ENCODE data around the gene ZNRF1. TPM values are rescaled to one million over a fixed set of nuclear protein-coding genes. Genes with fewer than 3 reads are reported as not detected.

Gene ZNRF1
- total RNA-seq, 1 donor from 2014 or later = 31.3 TPM

DNA sequence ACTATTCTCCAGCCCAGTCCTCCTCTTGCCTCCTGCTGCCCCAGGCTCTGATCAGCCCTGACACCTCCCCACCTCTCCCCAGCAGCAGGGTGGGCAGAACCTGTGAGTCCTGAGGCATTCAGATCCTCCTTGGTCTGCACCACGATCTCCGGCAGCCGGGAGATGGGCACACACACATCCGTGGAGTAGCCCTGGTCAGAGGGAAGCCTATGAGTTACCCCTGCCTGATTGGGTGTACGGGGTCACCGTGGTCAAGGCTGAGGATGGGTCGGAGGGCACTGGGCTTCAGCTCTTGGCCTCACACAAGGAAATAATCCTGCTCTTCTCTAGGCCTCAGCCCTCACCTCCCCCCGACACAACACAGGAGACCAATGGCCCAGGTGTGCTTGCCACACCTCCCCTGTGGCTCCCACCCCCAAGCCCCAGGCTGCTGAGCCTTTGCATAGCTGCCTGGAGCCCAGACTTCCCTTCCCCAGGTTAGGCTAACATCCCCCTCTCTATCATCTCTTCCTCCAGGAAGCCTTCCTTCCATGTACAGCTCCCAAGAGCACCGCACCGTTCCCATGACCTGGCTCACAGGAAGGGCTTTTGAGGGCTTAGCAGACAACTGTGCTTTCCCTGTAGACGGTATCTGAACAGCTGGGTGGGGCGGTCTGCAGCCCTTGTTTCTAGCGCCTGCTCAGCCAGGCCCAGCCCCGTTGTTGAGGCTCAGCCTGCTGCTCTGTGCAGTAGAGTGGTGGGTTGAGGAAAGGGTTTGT, 114.1 kb downstream of the ZNRF1 start:
- Histone ChIP-seq H3K27me3 (ENCODE audit: control insufficient read depth, insufficient read depth, low read length) (peaks cover 10% of the 10 kb centered on the region), H3K4me3 (ENCODE audit: low read depth, low read length) (no peak overlapping the region), H3K36me3 (ENCODE audit: control insufficient read depth, insufficient read depth, low read length) (no peaks in the 10 kb centered on the region)
- no peak for DNase-seq (ENCODE audit: low read depth)
- TF ChIP-seq, protein P1, sequence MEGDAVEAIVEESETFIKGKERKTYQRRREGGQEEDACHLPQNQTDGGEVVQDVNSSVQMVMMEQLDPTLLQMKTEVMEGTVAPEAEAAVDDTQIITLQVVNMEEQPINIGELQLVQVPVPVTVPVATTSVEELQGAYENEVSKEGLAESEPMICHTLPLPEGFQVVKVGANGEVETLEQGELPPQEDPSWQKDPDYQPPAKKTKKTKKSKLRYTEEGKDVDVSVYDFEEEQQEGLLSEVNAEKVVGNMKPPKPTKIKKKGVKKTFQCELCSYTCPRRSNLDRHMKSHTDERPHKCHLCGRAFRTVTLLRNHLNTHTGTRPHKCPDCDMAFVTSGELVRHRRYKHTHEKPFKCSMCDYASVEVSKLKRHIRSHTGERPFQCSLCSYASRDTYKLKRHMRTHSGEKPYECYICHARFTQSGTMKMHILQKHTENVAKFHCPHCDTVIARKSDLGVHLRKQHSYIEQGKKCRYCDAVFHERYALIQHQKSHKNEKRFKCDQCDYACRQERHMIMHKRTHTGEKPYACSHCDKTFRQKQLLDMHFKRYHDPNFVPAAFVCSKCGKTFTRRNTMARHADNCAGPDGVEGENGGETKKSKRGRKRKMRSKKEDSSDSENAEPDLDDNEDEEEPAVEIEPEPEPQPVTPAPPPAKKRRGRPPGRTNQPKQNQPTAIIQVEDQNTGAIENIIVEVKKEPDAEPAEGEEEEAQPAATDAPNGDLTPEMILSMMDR (IDR thresholded peaks at IDR 0.05; ENCODE audit: insufficient read depth, low read length, poor library complexity, severe bottlenecking) = no peak

DNA sequence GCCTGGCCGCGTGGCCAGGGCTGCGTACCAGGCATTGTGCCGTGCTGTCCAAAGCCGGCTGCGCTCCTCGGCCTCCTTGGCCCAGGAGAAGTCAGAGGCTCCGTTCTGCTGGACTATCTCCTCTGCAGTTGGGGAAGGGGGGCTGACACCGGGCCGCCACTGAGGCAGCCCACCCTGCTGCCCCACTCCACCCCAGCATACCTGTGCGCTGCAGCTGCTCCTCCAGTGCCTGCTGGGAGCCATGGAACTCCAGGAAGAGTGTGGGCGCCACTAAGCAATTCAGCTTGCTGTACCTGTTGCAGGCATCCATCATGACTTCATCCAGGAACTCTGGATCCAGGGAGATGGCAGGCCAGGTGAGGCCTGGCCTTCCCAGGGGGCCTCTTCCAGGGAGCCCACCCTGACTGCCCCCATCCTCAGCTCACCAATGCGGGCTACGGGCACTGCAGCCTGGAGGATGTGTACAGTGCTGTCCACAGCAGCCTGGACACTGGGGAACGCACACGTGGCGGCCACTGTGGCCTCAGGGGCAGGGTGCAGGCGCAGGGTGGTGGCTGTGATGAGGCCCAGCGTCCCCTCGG, 114.8 kb downstream of the ZNRF1 start:
- TF ChIP-seq, protein P1 (IDR thresholded peaks at IDR 0.05; ENCODE audit: insufficient read depth, low read length, poor library complexity, severe bottlenecking) = no peak
- peaks cover 10% of the 10 kb centered on the region for H3K27me3 ChIP-seq (ENCODE audit: control insufficient read depth, insufficient read depth, low read length)
- no peak overlapping the region for H3K4me3 ChIP-seq (ENCODE audit: low read depth, low read length)
- DNase-seq (ENCODE audit: low read depth) = no peak
- H3K36me3 ChIP-seq (ENCODE audit: control insufficient read depth, insufficient read depth, low read length) = no peaks in the 10 kb centered on the region

DNA sequence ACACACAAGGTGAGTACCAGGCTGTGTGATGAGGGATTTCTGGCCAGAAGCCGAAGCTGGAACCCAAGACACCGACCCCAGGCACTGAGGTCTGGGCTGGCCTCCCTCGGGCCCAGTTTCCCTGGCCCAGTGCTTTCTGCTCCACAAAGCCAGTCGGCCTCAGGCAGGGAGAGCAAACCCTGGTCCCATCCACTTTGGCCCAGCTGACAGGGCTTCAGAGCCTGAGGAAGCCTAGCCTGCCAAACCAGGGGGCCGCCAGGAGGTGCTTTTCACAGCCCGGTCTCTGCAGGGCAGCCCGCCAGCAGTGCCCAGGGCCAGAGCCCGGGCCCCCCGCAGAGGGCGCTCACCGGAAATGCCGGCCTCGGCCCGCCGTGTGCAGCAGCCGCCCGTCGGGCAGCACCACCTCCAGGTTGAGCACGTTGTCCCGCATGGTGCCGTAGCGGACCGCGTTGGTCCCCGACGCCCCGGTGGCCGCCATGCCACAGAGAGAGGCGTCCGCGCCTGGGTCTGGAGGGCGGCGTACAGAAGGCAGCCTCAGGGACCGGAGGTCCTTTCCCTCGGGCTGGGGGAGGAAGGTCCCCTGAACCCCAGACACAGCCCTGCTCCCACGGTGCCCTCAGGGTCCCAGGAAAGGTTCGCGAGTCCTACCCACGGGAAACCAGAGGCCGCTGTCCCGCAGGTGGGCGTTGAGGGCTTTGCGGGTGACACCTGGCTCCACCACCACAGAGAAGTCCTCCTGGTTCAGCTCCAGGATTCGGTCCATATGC, 115.5 kb downstream of the ZNRF1 start:
- Histone ChIP-seq H3K4me3 (ENCODE audit: low read depth, low read length) (no peak overlapping the region), H3K36me3 (ENCODE audit: control insufficient read depth, insufficient read depth, low read length) (no peaks in the 10 kb centered on the region), H3K27me3 (ENCODE audit: control insufficient read depth, insufficient read depth, low read length) (peaks cover 10% of the 10 kb centered on the region)
- TF ChIP-seq, protein P1 (IDR thresholded peaks at IDR 0.05; ENCODE audit: insufficient read depth, low read length, poor library complexity, severe bottlenecking) = no peak
- DNase-seq (ENCODE audit: low read depth) = no peak

DNA sequence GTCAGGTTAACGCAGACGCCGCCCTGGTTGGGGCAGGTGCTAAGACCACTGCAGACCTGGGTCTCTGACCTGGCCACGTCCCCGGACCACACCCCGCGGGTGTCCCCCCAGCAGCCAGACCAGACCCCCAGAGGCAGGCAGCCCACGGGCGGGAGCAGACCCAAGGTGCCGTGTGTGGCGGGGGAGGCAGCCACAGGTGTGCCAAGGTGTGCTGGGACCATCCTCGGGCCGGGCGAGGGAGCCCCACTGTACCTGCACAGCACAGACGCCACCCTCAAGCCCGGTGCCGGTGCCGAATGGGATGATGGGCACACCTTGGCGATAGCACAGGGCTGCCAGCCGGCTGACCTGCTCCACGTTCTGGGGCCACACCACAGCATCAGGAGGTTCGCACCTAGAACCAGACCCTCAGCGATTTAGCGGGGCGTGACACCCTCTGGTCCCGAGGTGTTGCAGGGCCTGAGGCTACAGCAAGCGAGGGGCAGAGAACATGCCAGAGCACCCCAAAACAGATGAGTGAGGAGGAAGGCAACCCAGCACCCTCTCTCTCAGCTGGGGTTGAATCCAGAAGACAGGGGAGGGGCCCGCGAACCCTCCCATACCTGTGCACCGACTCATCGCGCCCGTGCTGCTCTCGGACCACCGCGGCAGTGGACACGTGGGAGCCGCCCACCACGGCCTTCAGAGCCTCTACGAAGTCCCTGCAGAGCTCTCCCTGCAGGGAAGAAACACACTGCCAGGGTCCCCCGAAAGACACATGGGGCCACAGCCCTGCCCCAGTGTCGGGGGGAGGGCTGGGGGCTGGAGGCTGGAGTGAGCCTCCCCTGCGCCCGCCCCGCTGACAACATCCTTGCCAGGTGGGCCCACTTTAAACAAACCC, 116.4 kb downstream of the ZNRF1 start:
- Histone ChIP-seq H3K27me3 (ENCODE audit: control insufficient read depth, insufficient read depth, low read length) (peaks cover 10% of the 10 kb centered on the region), H3K4me3 (ENCODE audit: low read depth, low read length) (no peak overlapping the region), H3K36me3 (ENCODE audit: control insufficient read depth, insufficient read depth, low read length) (no peaks in the 10 kb centered on the region)
- TF ChIP-seq, protein P1 (IDR thresholded peaks at IDR 0.05; ENCODE audit: insufficient read depth, low read length, poor library complexity, severe bottlenecking) = no peak
- DNase-seq (ENCODE audit: low read depth) = no peak

DNA sequence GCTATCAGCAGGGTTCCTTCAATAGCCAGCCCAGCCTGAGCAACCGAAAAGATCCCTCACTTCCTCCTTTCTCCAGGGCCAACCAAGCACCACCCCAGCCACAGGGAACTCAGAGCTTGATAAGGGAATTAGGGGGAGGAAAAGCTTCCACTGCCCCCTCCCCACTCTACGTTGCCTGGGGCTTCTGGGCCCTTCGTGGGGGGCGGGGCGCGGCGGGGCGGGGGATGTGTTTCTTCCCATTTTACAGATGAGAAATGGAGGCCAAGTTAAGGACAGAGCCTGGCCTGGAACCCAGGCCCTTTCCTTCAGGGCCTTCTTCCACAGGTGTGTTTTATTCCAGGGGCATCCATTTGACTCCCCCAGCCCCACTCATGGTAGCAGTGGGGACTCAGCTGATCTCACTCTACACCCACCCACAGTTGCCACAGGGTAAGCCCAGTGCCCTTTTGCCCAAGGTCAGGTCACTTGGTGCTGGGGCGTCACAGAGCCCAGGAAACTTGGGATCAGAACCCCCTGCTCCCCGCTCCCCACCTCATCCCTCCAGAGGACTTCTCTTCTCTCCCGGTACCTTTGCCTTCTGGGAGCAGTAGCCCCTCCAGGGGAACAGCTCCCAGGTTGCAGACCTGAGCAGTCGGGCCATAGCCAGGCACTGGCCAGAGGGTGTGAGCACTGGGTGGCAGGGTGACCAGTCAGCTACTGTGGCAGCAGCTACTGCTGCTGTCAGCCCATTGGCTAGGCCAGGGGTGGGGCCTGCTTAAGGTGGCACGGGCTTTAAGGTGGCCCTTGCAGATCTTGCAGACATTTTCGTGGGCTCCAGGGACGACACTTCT, 117.5 kb downstream of the ZNRF1 start, which contains the start of gene LDHD:
LDHD (minus strand) TSS at position 700 of the 830 bp plus-strand sequence; CDS start at position 640, 60 bp downstream.
- Histone ChIP-seq H3K4me3 (ENCODE audit: low read depth, low read length) (no peak within 1 kb of the TSS), H3K36me3 (ENCODE audit: control insufficient read depth, insufficient read depth, low read length) (no peaks in the 10 kb centered on the region), H3K27me3 (ENCODE audit: control insufficient read depth, insufficient read depth, low read length) (peaks cover 10% of the 10 kb centered on the region)
- TF ChIP-seq, protein P1 (IDR thresholded peaks at IDR 0.05; ENCODE audit: insufficient read depth, low read length, poor library complexity, severe bottlenecking) = no peak
- no peak for DNase-seq (ENCODE audit: low read depth)

All from kidney epithelial cell (primary cell).